Gastrocnemius medialis (tissue), 4 donors: ENCODE results near the gene ST7. TPM values are rescaled to one million over a fixed set of nuclear protein-coding genes. Genes with fewer than 3 reads are reported as not detected.

ENCODE experiments used
- ATAC-seq, 2 donors: fragments of 150-250 bp; one replicate each; pipeline ENCODE4 v1.9.1; 2016
- DNase-seq, 2 donors: peaks; one replicate each; pipeline ENCODE4 v3.0.0-alpha.2; 2019
- H3K27ac ChIP-seq, 4 donors: fragments of 200-600 bp; sonication (generic); 1 replicate in 1 of 4; 2 replicates in 3 of 4; pipeline ENCODE4 v1.5.1; 2016 to 2018; ENCODE audit warnings: mild to moderate bottlenecking in 2 of 4, moderate library complexity in 1 of 4
- H3K27me3 ChIP-seq, 3 donors: fragments of 200-600 bp; sonication (generic) in 2 of 3; 1 replicate in 1 of 3; 2 replicates in 2 of 3; pipeline versions ENCODE4 v1.5.1 to v1.6.0; 2016 to 2019; ENCODE audit warnings: mild to moderate bottlenecking in 1 of 3, moderate library complexity in 1 of 3
- H3K36me3 ChIP-seq, 2 donors: fragments of 200-600 bp; sonication (generic) in 1 of 2; one replicate each; pipeline ENCODE4 v1.5.1; 2017 to 2018
- H3K4me1 ChIP-seq, 2 donors: fragments of 200-600 bp; sonication (generic) in 1 of 2; one replicate each; pipeline ENCODE4 v1.5.1; 2016 to 2017; ENCODE audit warnings: mild to moderate bottlenecking in 2 of 2
- H3K4me3 ChIP-seq, 4 donors: fragments of 200-600 bp; sonication (generic) in 3 of 4; 1 replicate in 1 of 4; 2 replicates in 3 of 4; pipeline ENCODE4 v1.5.1; 2016 to 2019; ENCODE audit warnings: mild to moderate bottlenecking in 2 of 4
- H3K9me3 ChIP-seq, 3 donors: fragments of 200-600 bp; sonication (generic) in 2 of 3; 1 replicate in 1 of 3; 2 replicates in 2 of 3; pipeline ENCODE4 v1.5.1; 2016 to 2019
- POLR2A ChIP-seq, 2 donors: fragments of 450-650 bp; IDR thresholded peaks; one replicate each; pipeline ENCODE4 v1.6.1; 2017; ENCODE audit warnings: antibody characterized with exemption in 2 of 2, mild to moderate bottlenecking in 2 of 2, moderate library complexity in 2 of 2
- in situ Hi-C, 4 donors: fragments of 200-750 bp; cut with MboI; loops; one replicate each; pipeline versions ENCODE4 v1.15.0 to v1.8.0; 2017; ENCODE audit warnings: low sequenced_read_pairs in 4 of 4
- intact Hi-C: fragments of 100-400 bp; cut with DNase I; formaldehyde crosslinking; loops from one replicate; pipeline ENCODE4 v1.15.1; 2023; ENCODE audit warnings: low total_unique reads
- total RNA-seq, 4 donors: library from RNA; depleted of rRNA; stranded (reverse); fragments of >200 nt; gene quantifications; one replicate each; pipeline versions ENCODE4 v1.1.0 to v1.2.3, GENCODE V29; 2016
- TF ChIP-seq, protein P1 (sequence below), 5 experiments: fragments of 450-650 bp in 3 of 5; fragments of 200-600 bp in 2 of 5; sonication (generic) in 2 of 5; IDR thresholded peaks in 4 of 5; conservative IDR thresholded peaks in 1 of 5; 1 replicate in 4 of 5; 2 replicates in 1 of 5; pipeline ENCODE4 v1.5.1; 2016 to 2019; ENCODE audit warnings: antibody characterized with exemption in 5 of 5, mild to moderate bottlenecking in 3 of 5, moderate library complexity in 3 of 5

Gene ST7
- total RNA-seq, 4 donors from 2014 or later, result 5.5 to 14.5 (median 11.9) TPM

DNA sequence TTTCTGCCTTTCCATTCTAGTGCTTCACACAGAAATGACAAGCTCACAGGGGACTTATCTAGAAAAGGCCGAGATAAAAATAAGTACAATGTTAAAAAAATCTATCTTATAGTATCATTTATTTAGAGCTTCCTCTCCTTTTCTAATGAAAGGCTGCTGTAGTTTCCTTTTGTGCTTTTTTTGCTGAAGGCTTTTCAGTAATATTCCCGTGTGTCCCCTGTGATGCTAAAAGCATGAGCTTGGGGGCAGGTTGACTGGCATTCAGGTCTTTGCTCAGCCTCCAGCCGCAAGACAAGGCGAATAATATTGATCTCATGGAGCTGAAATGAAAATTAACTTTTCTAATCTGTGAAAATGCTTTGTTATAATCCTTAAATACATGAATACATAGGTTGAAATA is 143.0 kb downstream of the ST7 start:
- Histone ChIP-seq H3K36me3 (no peaks in the 10 kb centered on the region), H3K4me1 (peaks cover 11 to 16% of the 10 kb centered on the region in 2 donors), H3K27ac (no peak overlapping the region), H3K27me3 (no peaks in the 10 kb centered on the region), H3K4me3 (no peak overlapping the region), H3K9me3 (no peaks in the 10 kb centered on the region)
- DNase-seq (no peak), ATAC-seq (no peak)
- intact Hi-C loops (no loop called here), in situ Hi-C loops (no loop called here)
- TF ChIP-seq, protein P1, sequence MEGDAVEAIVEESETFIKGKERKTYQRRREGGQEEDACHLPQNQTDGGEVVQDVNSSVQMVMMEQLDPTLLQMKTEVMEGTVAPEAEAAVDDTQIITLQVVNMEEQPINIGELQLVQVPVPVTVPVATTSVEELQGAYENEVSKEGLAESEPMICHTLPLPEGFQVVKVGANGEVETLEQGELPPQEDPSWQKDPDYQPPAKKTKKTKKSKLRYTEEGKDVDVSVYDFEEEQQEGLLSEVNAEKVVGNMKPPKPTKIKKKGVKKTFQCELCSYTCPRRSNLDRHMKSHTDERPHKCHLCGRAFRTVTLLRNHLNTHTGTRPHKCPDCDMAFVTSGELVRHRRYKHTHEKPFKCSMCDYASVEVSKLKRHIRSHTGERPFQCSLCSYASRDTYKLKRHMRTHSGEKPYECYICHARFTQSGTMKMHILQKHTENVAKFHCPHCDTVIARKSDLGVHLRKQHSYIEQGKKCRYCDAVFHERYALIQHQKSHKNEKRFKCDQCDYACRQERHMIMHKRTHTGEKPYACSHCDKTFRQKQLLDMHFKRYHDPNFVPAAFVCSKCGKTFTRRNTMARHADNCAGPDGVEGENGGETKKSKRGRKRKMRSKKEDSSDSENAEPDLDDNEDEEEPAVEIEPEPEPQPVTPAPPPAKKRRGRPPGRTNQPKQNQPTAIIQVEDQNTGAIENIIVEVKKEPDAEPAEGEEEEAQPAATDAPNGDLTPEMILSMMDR (IDR thresholded peaks at IDR 0.05 in 4 of 5, conservative IDR thresholded peaks at IDR 0.05 in 1 of 5), result no peak
- no peak for TF ChIP-seq POLR2A (IDR thresholded peaks at IDR 0.05)

DNA sequence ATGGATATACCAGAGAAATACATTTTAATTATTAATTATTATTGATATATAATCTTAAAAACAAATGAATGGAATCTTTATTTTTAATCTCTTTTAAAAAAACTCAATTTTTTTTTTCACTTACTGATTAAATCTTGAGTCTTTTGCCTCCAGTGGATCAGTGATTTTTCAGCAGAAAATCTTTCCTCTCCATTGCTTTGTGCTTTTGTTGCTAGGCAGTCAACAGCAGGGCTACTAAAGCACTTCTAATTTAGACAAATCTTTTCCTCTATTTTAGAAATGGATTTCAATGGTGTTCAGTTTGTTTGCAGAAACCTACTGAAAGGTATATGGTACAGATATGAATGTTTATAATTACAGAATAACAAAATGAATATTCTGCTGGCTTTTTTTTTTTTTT is 143.6 kb downstream of the ST7 start:
- no peak overlapping the region for H3K4me3 ChIP-seq
- TF ChIP-seq, protein P1 (IDR thresholded peaks at IDR 0.05 in 4 of 5, conservative IDR thresholded peaks at IDR 0.05 in 1 of 5), result no peak
- TF ChIP-seq POLR2A (IDR thresholded peaks at IDR 0.05), result no peak
- H3K27me3 ChIP-seq, result no peaks in the 10 kb centered on the region
- H3K36me3 ChIP-seq, result no peaks in the 10 kb centered on the region
- H3K9me3 ChIP-seq, result no peaks in the 10 kb centered on the region
- DNase-seq, result no peak
- no peak for ATAC-seq
- no peak overlapping the region for H3K27ac ChIP-seq
- H3K4me1 ChIP-seq, result peaks cover 5 to 10% of the 10 kb centered on the region in 2 donors
- intact Hi-C loops, result no loop called here
- in situ Hi-C loops, result no loop called here

DNA sequence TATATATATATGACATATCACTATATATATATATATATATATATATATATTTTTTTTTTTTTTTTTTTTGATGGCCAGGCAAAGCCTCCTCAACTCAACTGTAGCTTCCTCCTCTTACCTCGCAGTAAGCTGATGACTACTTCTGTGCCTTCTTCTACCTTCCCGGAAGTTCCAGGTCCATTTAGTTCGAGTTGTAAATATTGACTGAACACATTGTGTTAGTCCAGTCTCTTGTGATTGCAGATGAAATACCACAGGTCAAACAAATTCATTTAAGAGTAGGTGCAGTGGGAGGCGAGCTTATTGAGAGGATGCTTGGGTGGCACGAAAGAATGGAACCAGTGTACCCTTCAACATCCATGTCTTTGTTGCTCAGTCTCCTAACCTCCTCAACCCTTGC is 144.6 kb downstream of the ST7 start:
- H3K27me3 ChIP-seq, result no peaks in the 10 kb centered on the region
- H3K36me3 ChIP-seq, result no peaks in the 10 kb centered on the region
- in situ Hi-C loops, result no loop called here
- TF ChIP-seq POLR2A (IDR thresholded peaks at IDR 0.05), result no peak
- H3K4me3 ChIP-seq, result no peak overlapping the region
- intact Hi-C loops, result no loop called here
- H3K9me3 ChIP-seq, result no peaks in the 10 kb centered on the region
- DNase-seq (no peak), ATAC-seq (no peak)
- H3K4me1 ChIP-seq, result peaks cover 4 to 5% of the 10 kb centered on the region in 2 donors
- H3K27ac ChIP-seq, result no peak overlapping the region

DNA sequence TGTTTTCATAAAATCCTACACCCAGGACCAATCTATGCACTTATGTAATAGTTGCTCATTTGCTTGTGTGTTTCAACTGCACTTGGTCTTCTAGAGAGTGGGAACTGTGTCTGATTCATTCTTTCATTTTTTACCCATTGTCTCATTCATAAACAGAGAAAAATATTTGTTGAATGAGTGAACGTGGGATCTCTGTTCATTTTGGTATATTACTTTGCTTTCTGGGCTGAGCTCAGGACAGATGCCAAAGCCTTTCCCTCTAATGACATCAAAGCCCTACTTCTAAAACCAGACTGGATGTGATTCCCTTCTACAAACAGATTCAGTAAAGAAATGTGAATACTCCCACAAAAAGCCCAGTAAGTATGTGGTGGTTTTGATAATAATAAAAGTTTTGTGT is 145.2 kb downstream of the ST7 start:
- Histone ChIP-seq H3K9me3 (no peaks in the 10 kb centered on the region), H3K4me3 (no peak overlapping the region), H3K4me1 (peaks cover 4 to 5% of the 10 kb centered on the region in 2 donors), H3K27me3 (no peaks in the 10 kb centered on the region), H3K36me3 (no peaks in the 10 kb centered on the region), H3K27ac (no peak overlapping the region)
- no peak for DNase-seq
- intact Hi-C loops, result no loop called here
- no peak for ATAC-seq
- TF ChIP-seq POLR2A (IDR thresholded peaks at IDR 0.05), result no peak
- TF ChIP-seq, protein P1 (IDR thresholded peaks at IDR 0.05 in 4 of 5, conservative IDR thresholded peaks at IDR 0.05 in 1 of 5), result no peak
- in situ Hi-C loops, result no loop called here

DNA sequence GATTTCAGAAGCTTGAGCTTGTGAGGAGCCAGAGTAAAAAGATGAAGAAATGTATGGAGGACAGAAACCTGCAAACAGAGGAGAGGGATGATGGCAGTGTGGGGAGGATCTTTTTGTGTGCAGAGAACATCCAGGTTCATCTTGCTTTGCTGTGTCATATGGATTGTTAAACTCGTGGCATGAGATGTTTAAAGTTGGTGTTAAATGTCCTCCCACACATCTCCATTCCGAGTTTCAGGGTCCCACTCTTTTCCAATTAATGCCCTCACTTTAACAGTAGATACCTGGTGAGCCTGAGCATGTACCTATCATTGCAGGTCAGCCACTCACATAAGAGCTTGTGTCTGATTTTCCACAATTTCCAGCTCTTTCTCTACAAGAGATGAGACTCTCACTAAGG is 147.7 kb downstream of the ST7 start:
- no peaks in the 10 kb centered on the region for H3K27me3 ChIP-seq
- no peak for DNase-seq
- no peak overlapping the region for H3K27ac ChIP-seq
- no peaks in the 10 kb centered on the region for H3K36me3 ChIP-seq
- peaks cover 4 to 5% of the 10 kb centered on the region in 2 donors for H3K4me1 ChIP-seq
- TF ChIP-seq, protein P1 (IDR thresholded peaks at IDR 0.05 in 4 of 5, conservative IDR thresholded peaks at IDR 0.05 in 1 of 5), result no peak
- no peak for TF ChIP-seq POLR2A (IDR thresholded peaks at IDR 0.05)
- intact Hi-C loops (no loop called here), in situ Hi-C loops (loop anchor here in 1 of 4 donors (25.0 kb wide), 1 partner anchor 464 kb away; no protein-coding TSS in a partner anchor)
- no peak overlapping the region for H3K4me3 ChIP-seq
- no peak for ATAC-seq
- no peaks in the 10 kb centered on the region for H3K9me3 ChIP-seq
